ENCODE data around the gene CA5B. TPM values are rescaled to one million over a fixed set of nuclear protein-coding genes. Genes with fewer than 3 reads are reported as not detected.

The CA5B gene
- total RNA-seq, 1 donor from 2014 or later: 5.6 TPM

GRCh38 chrX:15750611-15751154, 12.6 kb downstream of the CA5B start:
- Histone ChIP-seq H3K27ac (no peak overlapping the region), H3K79me2 (ENCODE audit: low read depth) (no peaks in the 10 kb centered on the region), H3K36me3 (no peaks in the 10 kb centered on the region), H3F3A (ENCODE audit: low read depth) (peaks cover 25% of the 10 kb centered on the region), H4K20me1 (ENCODE audit: low read depth) (no peaks in the 10 kb centered on the region), H3K9ac (no peak overlapping the region), H3K4me3 (no peak overlapping the region), H2AFZ (replicated peaks) (no peak overlapping the region), H3K9me3 (ENCODE audit: low read depth) (no peaks in the 10 kb centered on the region), H3K27me3 (no peaks in the 10 kb centered on the region), H3K4me2 (no peak overlapping the region), H3K4me1 (peaks cover 23% of the 10 kb centered on the region)
- Mint-ChIP-seq H3K4me1 (peaks cover 30% of the 10 kb centered on the region), H3K27ac (no peak overlapping the region), H3K27me3 (ENCODE audit: insufficient read depth, low read depth) (peaks cover 7% of the 10 kb centered on the region), H3K36me3 (peaks cover 12% of the 10 kb centered on the region), H3K9me3 (peaks cover 6% of the 10 kb centered on the region), H3K4me3 (no peak overlapping the region)
- no peak for TF ChIP-seq EZH2phosphoT487 (IDR thresholded peaks at IDR 0.05)
- no peak for TF ChIP-seq EZH2 (IDR thresholded peaks at IDR 0.05)
- TF ChIP-seq, protein P1, sequence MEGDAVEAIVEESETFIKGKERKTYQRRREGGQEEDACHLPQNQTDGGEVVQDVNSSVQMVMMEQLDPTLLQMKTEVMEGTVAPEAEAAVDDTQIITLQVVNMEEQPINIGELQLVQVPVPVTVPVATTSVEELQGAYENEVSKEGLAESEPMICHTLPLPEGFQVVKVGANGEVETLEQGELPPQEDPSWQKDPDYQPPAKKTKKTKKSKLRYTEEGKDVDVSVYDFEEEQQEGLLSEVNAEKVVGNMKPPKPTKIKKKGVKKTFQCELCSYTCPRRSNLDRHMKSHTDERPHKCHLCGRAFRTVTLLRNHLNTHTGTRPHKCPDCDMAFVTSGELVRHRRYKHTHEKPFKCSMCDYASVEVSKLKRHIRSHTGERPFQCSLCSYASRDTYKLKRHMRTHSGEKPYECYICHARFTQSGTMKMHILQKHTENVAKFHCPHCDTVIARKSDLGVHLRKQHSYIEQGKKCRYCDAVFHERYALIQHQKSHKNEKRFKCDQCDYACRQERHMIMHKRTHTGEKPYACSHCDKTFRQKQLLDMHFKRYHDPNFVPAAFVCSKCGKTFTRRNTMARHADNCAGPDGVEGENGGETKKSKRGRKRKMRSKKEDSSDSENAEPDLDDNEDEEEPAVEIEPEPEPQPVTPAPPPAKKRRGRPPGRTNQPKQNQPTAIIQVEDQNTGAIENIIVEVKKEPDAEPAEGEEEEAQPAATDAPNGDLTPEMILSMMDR (IDR thresholded peaks at IDR 0.05): no peak
- no peak for DNase-seq (ENCODE audit: low spot score)

DNA sequence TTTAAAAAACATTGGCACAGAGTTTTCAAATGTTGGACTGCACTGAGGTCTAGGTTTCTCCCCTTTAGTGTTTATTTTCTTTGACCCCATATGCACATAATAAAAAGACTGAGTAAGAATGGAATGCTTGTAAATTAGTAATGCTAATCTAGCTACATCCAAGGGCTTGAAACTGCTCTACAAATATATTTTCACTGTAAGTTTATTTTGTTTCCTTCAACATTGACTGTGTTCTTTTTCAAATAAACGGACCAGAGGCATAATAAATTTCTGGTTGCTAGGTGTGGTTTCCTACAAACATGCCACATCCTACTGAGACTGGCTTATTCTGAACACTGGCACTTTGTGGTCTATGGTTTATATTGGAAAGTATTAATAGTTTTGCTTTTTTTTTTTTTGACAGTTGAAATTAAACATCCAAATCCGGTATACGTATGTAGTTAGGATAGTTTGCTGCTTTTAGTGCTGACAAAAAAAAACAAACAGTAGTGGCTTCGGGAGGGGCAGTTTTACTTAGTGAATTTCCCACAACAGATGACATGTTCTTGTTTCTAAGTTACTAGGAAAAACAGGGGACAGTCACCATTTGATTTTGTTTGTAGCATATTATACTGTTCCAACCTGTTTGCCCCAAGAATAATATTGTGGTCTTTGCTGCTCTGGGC, 13.2 kb downstream of the CA5B start:
- Histone ChIP-seq H3K4me1 (peaks cover 22% of the 10 kb centered on the region), H4K20me1 (ENCODE audit: low read depth) (no peaks in the 10 kb centered on the region), H3K4me3 (no peak overlapping the region), H3K4me2 (no peak overlapping the region), H3F3A (ENCODE audit: low read depth) (peaks cover 25% of the 10 kb centered on the region), H3K27me3 (no peaks in the 10 kb centered on the region), H3K9ac (no peak overlapping the region), H3K9me3 (ENCODE audit: low read depth) (no peaks in the 10 kb centered on the region), H3K36me3 (no peaks in the 10 kb centered on the region), H3K79me2 (ENCODE audit: low read depth) (no peaks in the 10 kb centered on the region), H3K27ac (no peak overlapping the region), H2AFZ (replicated peaks) (no peak overlapping the region)
- peaks cover 5% of the 10 kb centered on the region for H3K9me3 Mint-ChIP-seq
- no peak overlapping the region for H3K27ac Mint-ChIP-seq
- no peak overlapping the region for H3K4me3 Mint-ChIP-seq
- peaks cover 4% of the 10 kb centered on the region for H3K27me3 Mint-ChIP-seq (ENCODE audit: insufficient read depth, low read depth)
- H3K36me3 Mint-ChIP-seq: peaks cover 12% of the 10 kb centered on the region
- peaks cover 29% of the 10 kb centered on the region for H3K4me1 Mint-ChIP-seq
- TF ChIP-seq, protein P1 (IDR thresholded peaks at IDR 0.05): no peak
- no peak for TF ChIP-seq EZH2phosphoT487 (IDR thresholded peaks at IDR 0.05)
- no peak for TF ChIP-seq EZH2 (IDR thresholded peaks at IDR 0.05)
- no peak for DNase-seq (ENCODE audit: low spot score)

GRCh38 chrX:15755091-15755490, 17.0 kb downstream of the CA5B start:
- no peak overlapping the region for H2AFZ ChIP-seq (replicated peaks)
- H3K36me3 ChIP-seq: no peaks in the 10 kb centered on the region
- no peaks in the 10 kb centered on the region for H3K79me2 ChIP-seq (ENCODE audit: low read depth)
- no peaks in the 10 kb centered on the region for H3K9me3 ChIP-seq (ENCODE audit: low read depth)
- no peak overlapping the region for H3K4me3 Mint-ChIP-seq
- peaks cover 6% of the 10 kb centered on the region for H3K4me1 Mint-ChIP-seq
- TF ChIP-seq EZH2 (IDR thresholded peaks at IDR 0.05) (no peak), EZH2phosphoT487 (IDR thresholded peaks at IDR 0.05) (no peak)
- TF ChIP-seq, protein P1 (IDR thresholded peaks at IDR 0.05): no peak
- H3K27me3 Mint-ChIP-seq (ENCODE audit: insufficient read depth, low read depth): no peaks in the 10 kb centered on the region
- no peaks in the 10 kb centered on the region for H3K27me3 ChIP-seq
- H3K36me3 Mint-ChIP-seq: peaks cover 8% of the 10 kb centered on the region
- H3K9ac ChIP-seq: no peak overlapping the region
- peaks cover 8% of the 10 kb centered on the region for H3K4me1 ChIP-seq
- H3K4me2 ChIP-seq: no peak overlapping the region
- no peak overlapping the region for H3K27ac Mint-ChIP-seq
- H3K9me3 Mint-ChIP-seq: peaks cover 4% of the 10 kb centered on the region
- no peak overlapping the region for H3K27ac ChIP-seq
- no peaks in the 10 kb centered on the region for H4K20me1 ChIP-seq (ENCODE audit: low read depth)
- no peak for DNase-seq (ENCODE audit: low spot score)
- peaks cover 5% of the 10 kb centered on the region for H3F3A ChIP-seq (ENCODE audit: low read depth)
- no peak overlapping the region for H3K4me3 ChIP-seq
